Lower leg skin (tissue), 4 donors: ENCODE measurements around the gene KCNA5. TPM values are rescaled to one million over a fixed set of nuclear protein-coding genes. Genes with fewer than 3 reads are reported as not detected.

Source experiments
- DNase-seq, 2 donors: peaks; one replicate each; pipeline ENCODE4 v3.0.0-alpha.2; 2019; ENCODE audit warnings: low spot score in 2 of 2
- H3K4me3 ChIP-seq: fragments of 200-600 bp; sonication (generic); 2 replicates; pipeline ENCODE4 v1.5.1; 2017; ENCODE audit warnings: mild to moderate bottlenecking, low read depth; ENCODE audit not compliant: poor library complexity, severe bottlenecking
- CTCF ChIP-seq, 3 donors: fragments of 450-650 bp; IDR thresholded peaks; one replicate each; pipeline ENCODE4 v1.5.1; 2016; ENCODE audit warnings: antibody characterized with exemption in 3 of 3, mild to moderate bottlenecking in 3 of 3, moderate library complexity in 2 of 3
- POLR2A ChIP-seq, 2 donors: fragments of 450-650 bp; IDR thresholded peaks; one replicate each; pipeline ENCODE4 v1.6.1; 2016 to 2017; ENCODE audit warnings: antibody characterized with exemption in 2 of 2, mild to moderate bottlenecking in 1 of 2, moderate library complexity in 1 of 2
- WGBS, 2 donors: methylation state at CpG; one replicate each; pipeline ENCODE4 v1.1.5; 2018; 5-methylcytosine and 5-hydroxymethylcytosine counted together
- intact Hi-C: fragments of 100-400 bp; cut with DNase I; formaldehyde crosslinking; loops from one replicate; pipeline ENCODE4 v1.15.0; 2023; ENCODE audit warnings: low total_unique reads
- total RNA-seq, 4 donors: library from RNA; depleted of rRNA; stranded (reverse); fragments of >200 nt; gene quantifications; one replicate each; pipeline ENCODE4 v1.1.0, GENCODE V29; 2016

Gene KCNA5
- total RNA-seq, result under 1 TPM; 0.11 to 0.62 (median 0.33) TPM

- intact Hi-C loops, result no loop called here
- H3K4me3 ChIP-seq, result no peak within 1 kb of the TSS
- DNase-seq, result no peak
- WGBS, 2 donors, result 2 to 3% methylated on average over 58 to 65 of the region's 68 CpGs
- TF ChIP-seq POLR2A (IDR thresholded peaks at IDR 0.05) (no peak), CTCF (IDR thresholded peaks at IDR 0.05) (no peak)
Measured at GRCh38 chr12:5043589-5044419, at the start of gene KCNA5. Gene KCNA5 (plus strand): TSS chr12:5043879. CDS start chr12:5044148, 269 bp downstream.

GRCh38 chr12:4994622-4995021 lies 49.1 kb upstream of the KCNA5 start:
- 82 to 83% methylated on average over 4 of the region's 4 CpGs for WGBS, 2 donors

GRCh38 chr12:4996714-4997113 lies 47.0 kb upstream of the KCNA5 start:
- no peak overlapping the region for H3K4me3 ChIP-seq
- WGBS, 2 donors, result 83 to 87% methylated on average over 4 of the region's 4 CpGs
- intact Hi-C loops, result loop anchor here (10.0 kb wide), 1 partner anchor 1808 kb away; no protein-coding TSS in a partner anchor
- TF ChIP-seq POLR2A (IDR thresholded peaks at IDR 0.05), result no peak
- TF ChIP-seq CTCF (IDR thresholded peaks at IDR 0.05), result no peak
- no peak for DNase-seq

More at GRCh38 chr12:4994622-4995021, 49.1 kb upstream of the KCNA5 start:
- TF ChIP-seq POLR2A (IDR thresholded peaks at IDR 0.05) (no peak), CTCF (IDR thresholded peaks at IDR 0.05) (no peak)
- intact Hi-C loops, result loop anchor here (10.0 kb wide), 1 partner anchor 1810 kb away; no protein-coding TSS in a partner anchor
- DNase-seq, result peak in 1 of 2 donors; percentile 82
- no peak overlapping the region for H3K4me3 ChIP-seq

GRCh38 chr12:4997939-4998338 lies 45.7 kb upstream of the KCNA5 start:
- intact Hi-C loops, result loop anchor here (10.0 kb wide), 1 partner anchor 1807 kb away; no protein-coding TSS in a partner anchor
- H3K4me3 ChIP-seq, result no peak overlapping the region
- WGBS, 2 donors, result 17 to 20% methylated on average over 7 of the region's 7 CpGs
- peak; percentile 53 to 85 for DNase-seq
- TF ChIP-seq POLR2A (IDR thresholded peaks at IDR 0.05), result no peak

- WGBS, 2 donors, result 72 to 96% methylated on average over 2 to 3 of the region's 3 CpGs
- no peak overlapping the region for H3K4me3 ChIP-seq
- intact Hi-C loops, result loop anchor here (5.0 kb wide), 1 partner anchor 143 kb away; no protein-coding TSS in a partner anchor
- DNase-seq, result no peak
- TF ChIP-seq CTCF (IDR thresholded peaks at IDR 0.05), result no peak
- no peak for TF ChIP-seq POLR2A (IDR thresholded peaks at IDR 0.05)
Measured at GRCh38 chr12:5000204-5000603, 43.5 kb upstream of the KCNA5 start.

- intact Hi-C loops, result loop anchor here (5.0 kb wide), 1 partner anchor 144 kb away; no protein-coding TSS in a partner anchor
- no peak for DNase-seq
- H3K4me3 ChIP-seq, result no peak overlapping the region
- no peak for TF ChIP-seq CTCF (IDR thresholded peaks at IDR 0.05)
- no peak for TF ChIP-seq POLR2A (IDR thresholded peaks at IDR 0.05)
- WGBS, 2 donors, result 76 to 90% methylated on average over 8 of the region's 8 CpGs
Measured at GRCh38 chr12:5000658-5001385, 42.9 kb upstream of the KCNA5 start.
